Sigmoid colon (tissue), 7 donors: ENCODE results near the gene CSTB. TPM values are rescaled to one million over a fixed set of nuclear protein-coding genes. Genes with fewer than 3 reads are reported as not detected.

Source experiments
- DNase-seq: peaks from one replicate; pipeline ENCODE4 v3.0.0-alpha.2; 2019
- H3K27ac ChIP-seq, 4 donors: fragments of 200-600 bp; sonication (generic); one replicate each; pipeline ENCODE4 v1.5.1; 2016 to 2019; ENCODE audit warnings: mild to moderate bottlenecking in 1 of 4
- H3K27me3 ChIP-seq, 3 donors: fragments of 200-600 bp; sonication (generic); one replicate each; pipeline ENCODE4 v1.5.1; 2019; ENCODE audit warnings: mild to moderate bottlenecking in 1 of 3
- H3K36me3 ChIP-seq, 4 donors: fragments of 200-600 bp; sonication (generic); one replicate each; pipeline ENCODE4 v1.5.1; 2016 to 2019
- H3K4me1 ChIP-seq, 4 donors: fragments of 200-600 bp; sonication (generic); one replicate each; pipeline ENCODE4 v1.5.1; 2017 to 2019
- H3K4me3 ChIP-seq, 4 donors: fragments of 200-600 bp; sonication (generic); one replicate each; pipeline ENCODE4 v1.5.1; 2017 to 2019; ENCODE audit warnings: mild to moderate bottlenecking in 2 of 4, moderate library complexity in 1 of 4
- H3K9me3 ChIP-seq, 4 donors: fragments of 200-600 bp in 3 of 4; sonication (generic) in 3 of 4; one replicate each; pipeline versions ENCODE4 v1.5.1 to v1.6.1; 2013 to 2019
- CTCF ChIP-seq, 4 experiments: fragments of 450-650 bp in 3 of 4; fragments of 200-600 bp in 1 of 4; IDR thresholded peaks; one replicate each; pipeline ENCODE4 v1.5.1; 2016 to 2019; ENCODE audit warnings: antibody characterized with exemption in 4 of 4, mild to moderate bottlenecking in 3 of 4, moderate library complexity in 2 of 4
- EP300 ChIP-seq, 4 donors: sonication (generic); formaldehyde crosslinking; IDR thresholded peaks; one replicate each; pipeline ENCODE4 v1.6.1; 2017; ENCODE audit warnings: antibody characterized with exemption in 4 of 4
- POLR2A ChIP-seq, 2 donors: fragments of 450-650 bp; IDR thresholded peaks; one replicate each; pipeline ENCODE4 v1.6.1; 2016; ENCODE audit warnings: antibody characterized with exemption in 2 of 2, mild to moderate bottlenecking in 2 of 2, moderate library complexity in 2 of 2
- POLR2AphosphoS5 ChIP-seq, 4 donors: sonication (generic); formaldehyde crosslinking; IDR thresholded peaks; one replicate each; pipeline ENCODE4 v1.6.1; 2017; ENCODE audit warnings: antibody characterized with exemption in 4 of 4
- WGBS, 2 donors: extraction: QIAGEN DNeasy Blood & Tissue Kit; methylation state at CpG; one replicate each; pipeline ENCODE4 v1.1.7; 2013; 5-methylcytosine and 5-hydroxymethylcytosine counted together
- intact Hi-C: fragments of 100-400 bp; cut with DNase I; formaldehyde crosslinking; loops from one replicate; pipeline ENCODE4 v1.15.1; 2023
- polyA plus RNA-seq, 3 donors: library from polyadenylated mRNA; stranded (reverse); fragments of 200-250 nt; gene quantifications; one replicate each; pipeline ENCODE4 v1.2.3, GENCODE V29; 2013
- total RNA-seq, 4 donors: library from RNA; depleted of rRNA; stranded (reverse); fragments of >200 nt; gene quantifications; one replicate each; pipeline ENCODE4 v1.1.0, GENCODE V29; 2016
- donor health status: healthy with polysubstance abuse.
- donor health status: Bipolar disorder and iron deficiency.
- donor health status: healthy.

The CSTB gene
- total and polyA plus RNA-seq, 7 donors = 7.1 to 167 (median 9.7) TPM

GRCh38 chr21:43793243-43793642, 17.1 kb upstream of the CSTB start:
- Histone ChIP-seq H3K36me3 (peaks cover 25 to 69% (median 40%) of the 10 kb centered on the region in 4 donors), H3K9me3 (no peaks in the 10 kb centered on the region), H3K4me1 (peaks cover 0 to 21% (median 15%) of the 10 kb centered on the region in 4 donors), H3K27me3 (no peaks in the 10 kb centered on the region), H3K27ac (no peak overlapping the region), H3K4me3 (no peak overlapping the region)
- 95 to 98% methylated on average over 16 of the region's 16 CpGs for WGBS, 2 donors
- intact Hi-C loops = no loop called here
- no peak for TF ChIP-seq CTCF (IDR thresholded peaks at IDR 0.05)
- no peak for TF ChIP-seq POLR2A (IDR thresholded peaks at IDR 0.05)
- no peak for TF ChIP-seq EP300 (IDR thresholded peaks at IDR 0.05)
- TF ChIP-seq POLR2AphosphoS5 (IDR thresholded peaks at IDR 0.05) = no peak
- DNase-seq = no peak

DNA sequence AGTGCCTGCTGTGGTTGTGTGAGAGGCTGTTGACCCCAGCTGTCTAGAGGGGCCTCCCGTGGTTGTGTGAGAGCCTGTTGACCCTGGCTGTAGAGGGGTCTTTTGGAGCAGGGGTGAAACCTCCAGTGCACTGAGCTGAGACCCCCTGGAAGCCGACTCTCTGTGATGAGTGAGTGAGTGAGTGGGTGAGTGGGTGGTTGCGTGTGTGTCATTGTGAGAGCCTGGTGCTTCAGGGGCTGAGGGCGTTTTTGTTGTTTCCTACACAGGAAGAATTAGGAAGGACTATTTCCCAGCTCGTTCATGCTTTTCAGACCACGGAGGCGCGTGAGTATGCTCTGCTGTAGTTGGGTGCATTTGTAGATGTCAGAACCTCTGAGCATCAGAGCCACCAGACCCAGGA, 16.3 kb upstream of the CSTB start:
- no peak overlapping the region for H3K27ac ChIP-seq
- intact Hi-C loops = no loop called here
- TF ChIP-seq POLR2A (IDR thresholded peaks at IDR 0.05) = no peak
- no peak for TF ChIP-seq EP300 (IDR thresholded peaks at IDR 0.05)
- TF ChIP-seq CTCF (IDR thresholded peaks at IDR 0.05) = no peak
- no peak for TF ChIP-seq POLR2AphosphoS5 (IDR thresholded peaks at IDR 0.05)
- DNase-seq = no peak
- 87 to 92% methylated on average over 8 of the region's 8 CpGs for WGBS, 2 donors
- no peak overlapping the region for H3K4me3 ChIP-seq
- peaks cover 0 to 21% (median 15%) of the 10 kb centered on the region in 4 donors for H3K4me1 ChIP-seq
- peaks cover 17 to 60% (median 32%) of the 10 kb centered on the region in 4 donors for H3K36me3 ChIP-seq
- no peaks in the 10 kb centered on the region for H3K9me3 ChIP-seq
- no peaks in the 10 kb centered on the region for H3K27me3 ChIP-seq

- peaks cover 0 to 21% (median 15%) of the 10 kb centered on the region in 4 donors for H3K4me1 ChIP-seq
- H3K27ac ChIP-seq = peak overlapping the region; percentile 87 to 93 (median 90)
- peak overlapping the region; percentile 68 to 92 (median 80) for H3K4me3 ChIP-seq
- 5 to 16% methylated on average over 13 of the region's 13 CpGs for WGBS, 2 donors
- intact Hi-C loops = no loop called here
- no peaks in the 10 kb centered on the region for H3K9me3 ChIP-seq
- H3K36me3 ChIP-seq = peaks cover 7 to 37% (median 16%) of the 10 kb centered on the region in 4 donors
- no peak for DNase-seq
- H3K27me3 ChIP-seq = no peaks in the 10 kb centered on the region
- TF ChIP-seq EP300 (IDR thresholded peaks at IDR 0.05) = no peak
- no peak for TF ChIP-seq POLR2A (IDR thresholded peaks at IDR 0.05)
- no peak for TF ChIP-seq POLR2AphosphoS5 (IDR thresholded peaks at IDR 0.05)
- no peak for TF ChIP-seq CTCF (IDR thresholded peaks at IDR 0.05)
Observed at GRCh38 chr21:43790010-43790524, 14.0 kb upstream of the CSTB start.

- peak within 1 kb of the TSS; percentile 87 to 93 (median 90) for H3K27ac ChIP-seq
- peak within 1 kb of the TSS; percentile 68 to 92 (median 80) for H3K4me3 ChIP-seq
- peak; percentile 94 for DNase-seq
- H3K36me3 ChIP-seq = peaks cover 7 to 31% (median 14%) of the 10 kb centered on the region in 4 donors
- 0 to 1% methylated on average over 83 of the region's 83 CpGs for WGBS, 2 donors
- intact Hi-C loops = loop anchor here (1.0 to 2.0 kb wide), 3 partner anchors 61 to 129 kb away; no protein-coding TSS in a partner anchor
- no peaks in the 10 kb centered on the region for H3K9me3 ChIP-seq
- peaks cover 0 to 21% (median 15%) of the 10 kb centered on the region in 4 donors for H3K4me1 ChIP-seq
- no peaks in the 10 kb centered on the region for H3K27me3 ChIP-seq
- TF ChIP-seq CTCF (IDR thresholded peaks at IDR 0.05) (peak; percentile 43 to 100 (median 94)), POLR2AphosphoS5 (IDR thresholded peaks at IDR 0.05) (peak; percentile 65 to 92 (median 76)), EP300 (IDR thresholded peaks at IDR 0.05) (no peak), POLR2A (IDR thresholded peaks at IDR 0.05) (peak; percentile 44 to 83)
Observed at GRCh38 chr21:43789276-43790009, 13.3 kb upstream of the CSTB start, which contains the start of gene RRP1. Gene RRP1, plus strand, starts transcription at chr21:43789577. Its CDS starts 53 bp downstream, at chr21:43789630.
